Liver (tissue), 9 donors: Measurements from ENCODE around the gene IL12RB2. TPM values are rescaled to one million over a fixed set of nuclear protein-coding genes. Genes with fewer than 3 reads are reported as not detected.

ENCODE experiments used
- DNase-seq: peaks from one replicate; pipeline ENCODE4 v3.0.0-alpha.2; 2017; ENCODE audit warnings: low spot score
- H3K27ac ChIP-seq, 2 donors: one replicate each; pipeline ENCODE4 v1.7.0; 2013; ENCODE audit warnings: inconsistent platforms in 2 of 2, low read length in 2 of 2, control low read depth in 1 of 2, low read depth in 1 of 2, mild to moderate bottlenecking in 1 of 2
- H3K27me3 ChIP-seq, 4 donors: one replicate each; pipeline versions ENCODE4 v1.6.1 to v1.7.0; 2013; ENCODE audit warnings: low read length in 3 of 4, inconsistent platforms in 1 of 4, mild to moderate bottlenecking in 1 of 4, moderate library complexity in 1 of 4; ENCODE audit not compliant: control insufficient read depth in 4 of 4, insufficient read depth in 4 of 4
- H3K36me3 ChIP-seq, 4 donors: one replicate each; pipeline versions ENCODE4 v1.6.1 to v1.7.0; 2013; ENCODE audit warnings: low read length in 3 of 4, mild to moderate bottlenecking in 3 of 4, low read depth in 1 of 4, moderate library complexity in 1 of 4; ENCODE audit not compliant: control insufficient read depth in 4 of 4, insufficient read depth in 3 of 4
- H3K4me1 ChIP-seq, 4 donors: one replicate each; pipeline versions ENCODE4 v1.6.1 to v1.7.0; 2013; ENCODE audit warnings: low read length in 3 of 4, mild to moderate bottlenecking in 3 of 4, moderate library complexity in 1 of 4; ENCODE audit not compliant: control insufficient read depth in 4 of 4, insufficient read depth in 4 of 4
- H3K4me3 ChIP-seq, 3 donors: one replicate each; pipeline versions ENCODE4 v1.6.1 to v1.7.0; 2013; ENCODE audit warnings: low read length in 3 of 3, control low read depth in 1 of 3, low read depth in 1 of 3, mild to moderate bottlenecking in 1 of 3
- H3K9ac ChIP-seq, 2 donors: one replicate each; pipeline ENCODE4 v1.7.0; 2013; ENCODE audit warnings: low read length in 2 of 2, mild to moderate bottlenecking in 2 of 2, moderate library complexity in 2 of 2, control low read depth in 1 of 2, low read depth in 1 of 2
- H3K9me3 ChIP-seq, 4 donors: one replicate each; pipeline versions ENCODE4 v1.6.1 to v1.7.0; 2013; ENCODE audit warnings: low read length in 3 of 4; ENCODE audit not compliant: control insufficient read depth in 4 of 4
- ATF3 ChIP-seq: IDR thresholded peaks from 2 replicates; pipeline ENCODE4 v1.6.1; 2016; ENCODE audit warnings: antibody characterized with exemption
- CTCF ChIP-seq: fragments of 150-350 bp; IDR thresholded peaks from 2 replicates; pipeline ENCODE4 v1.5.1; 2017; ENCODE audit warnings: improper control_type of control experiment, low read depth, low read length; ENCODE audit not compliant: missing input control
- FOXA1 ChIP-seq: IDR thresholded peaks from 2 replicates; pipeline ENCODE4 v1.6.1; 2016; ENCODE audit warnings: antibody characterized with exemption
- FOXA2 ChIP-seq: IDR thresholded peaks from 2 replicates; pipeline ENCODE4 v1.6.1; 2016; ENCODE audit warnings: antibody characterized with exemption
- HNF4A ChIP-seq, 2 donors: conservative IDR thresholded peaks; 2 replicates each; pipeline ENCODE4 v1.6.1; 2016; ENCODE audit warnings: antibody characterized with exemption in 2 of 2, mild to moderate bottlenecking in 2 of 2
- HNF4G ChIP-seq: IDR thresholded peaks from 2 replicates; pipeline ENCODE4 v1.6.1; 2016; ENCODE audit warnings: antibody characterized with exemption
- MAX ChIP-seq: IDR thresholded peaks from 2 replicates; pipeline ENCODE4 v1.6.1; 2016; ENCODE audit warnings: antibody characterized with exemption
- NR2F2 ChIP-seq: IDR thresholded peaks from 2 replicates; pipeline ENCODE4 v1.6.1; 2016; ENCODE audit warnings: antibody characterized with exemption
- REST ChIP-seq: IDR thresholded peaks from 2 replicates; pipeline ENCODE4 v1.6.1; 2016; ENCODE audit warnings: antibody characterized with exemption, mild to moderate bottlenecking
- RXRA ChIP-seq, 2 donors: IDR thresholded peaks; 2 replicates each; pipeline ENCODE4 v1.6.1; 2017 to 2018; ENCODE audit warnings: antibody characterized with exemption in 2 of 2, mild to moderate bottlenecking in 1 of 2
- TAF1 ChIP-seq: conservative IDR thresholded peaks from 2 replicates; pipeline ENCODE4 v1.6.1; 2016; ENCODE audit warnings: antibody characterized with exemption, mild to moderate bottlenecking
- YY1 ChIP-seq: IDR thresholded peaks from 2 replicates; pipeline ENCODE4 v1.6.1; 2016; ENCODE audit warnings: antibody characterized with exemption, mild to moderate bottlenecking
- WGBS: extraction: QIAGEN DNeasy Blood & Tissue Kit; methylation state at CpG from one replicate; pipeline ENCODE4 v1.1.7; 2013; 5-methylcytosine and 5-hydroxymethylcytosine counted together
- polyA plus RNA-seq, 2 donors: library from polyadenylated mRNA; stranded (reverse) in 1 of 2; unstranded in 1 of 2; fragments of 200-250 nt in 1 of 2; fragments of >200 nt in 1 of 2; fragmentation: Nextera tagmentation in 1 of 2; extraction: Ambion mirVana in 1 of 2; gene quantifications; one replicate each; pipeline versions ENCODE4 v1.2.1 to v1.2.3, GENCODE V29; 2013 to 2015
- total RNA-seq, 2 donors: library from RNA; depleted of rRNA; stranded (reverse); fragments of >200 nt; gene quantifications; one replicate each; pipeline ENCODE4 v1.2.3, GENCODE V29; 2014
- TF ChIP-seq, protein P1 (sequence below): IDR thresholded peaks from 2 replicates; pipeline ENCODE4 v1.6.1; 2016; ENCODE audit warnings: antibody characterized with exemption
- donor health status: healthy.
- donor health status: healthy.
- donor health status: healthy.
- donor health status: healthy.
- donor health status: healthy.

Gene IL12RB2
- total and polyA plus RNA-seq, 4 donors: 0.06 to 1.3 (median 0.58) TPM

- Histone ChIP-seq H3K27me3 (no peaks in the 10 kb centered on the region), H3K9ac (no peak overlapping the region), H3K27ac (peak overlapping the region; percentile 74 to 82), H3K36me3 (no peaks in the 10 kb centered on the region), H3K4me1 (peaks cover 0 to 24% (median 5%) of the 10 kb centered on the region in 4 donors), H3K9me3 (no peaks in the 10 kb centered on the region), H3K4me3 (no peak overlapping the region)
- 64% methylated on average over 1 of the region's 1 CpG for WGBS
- no peak for DNase-seq
- no peak for TF ChIP-seq FOXA2
- TF ChIP-seq REST: no peak
- peak; percentile 9 to 18 for TF ChIP-seq RXRA (IDR thresholded peaks at IDR 0.05)
- TF ChIP-seq YY1: peak; percentile 8
- no peak for TF ChIP-seq HNF4G
- no peak for TF ChIP-seq TAF1
- TF ChIP-seq CTCF: no peak
These were observed 60.4 kb downstream of the IL12RB2 start for GRCh38 chr1:67368046-67368514.

DNA sequence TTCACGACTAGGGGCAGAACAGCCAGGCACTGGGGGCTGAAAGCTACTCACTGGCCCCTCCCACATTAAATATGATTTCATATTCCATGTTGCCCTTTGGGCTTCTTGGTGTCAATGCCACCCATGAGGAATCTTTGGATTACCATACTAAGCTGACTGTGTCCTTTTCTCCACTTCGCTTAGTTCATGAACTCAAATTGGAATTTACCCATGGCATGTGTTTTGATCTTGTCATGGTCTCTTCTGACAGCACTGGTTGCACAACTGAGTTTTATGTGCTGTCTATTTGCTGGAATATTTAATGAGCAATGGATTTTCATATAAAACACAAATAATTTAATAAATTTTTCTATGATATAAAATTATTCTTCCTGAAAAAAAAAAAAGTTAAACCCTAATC is 63.4 kb downstream of the IL12RB2 start:
- 71% methylated on average over 2 of the region's 2 CpGs for WGBS
- no peak for DNase-seq
- H3K36me3 ChIP-seq: peaks cover 0 to under 1% (median 0%) of the 10 kb centered on the region in 4 donors
- H3K9ac ChIP-seq: no peak overlapping the region
- no peaks in the 10 kb centered on the region for H3K9me3 ChIP-seq
- H3K4me3 ChIP-seq: no peak overlapping the region
- H3K4me1 ChIP-seq: peaks cover 0 to 24% (median 5%) of the 10 kb centered on the region in 4 donors
- no peak for TF ChIP-seq NR2F2
- peak; percentile 65 to 70 for TF ChIP-seq RXRA (IDR thresholded peaks at IDR 0.05)
- peak; percentile 37 to 46 for TF ChIP-seq HNF4A (conservative IDR thresholded peaks at IDR 0.05)
- H3K27me3 ChIP-seq: no peaks in the 10 kb centered on the region
- H3K27ac ChIP-seq: peak overlapping the region in 1 of 2 donors; percentile 23

DNA sequence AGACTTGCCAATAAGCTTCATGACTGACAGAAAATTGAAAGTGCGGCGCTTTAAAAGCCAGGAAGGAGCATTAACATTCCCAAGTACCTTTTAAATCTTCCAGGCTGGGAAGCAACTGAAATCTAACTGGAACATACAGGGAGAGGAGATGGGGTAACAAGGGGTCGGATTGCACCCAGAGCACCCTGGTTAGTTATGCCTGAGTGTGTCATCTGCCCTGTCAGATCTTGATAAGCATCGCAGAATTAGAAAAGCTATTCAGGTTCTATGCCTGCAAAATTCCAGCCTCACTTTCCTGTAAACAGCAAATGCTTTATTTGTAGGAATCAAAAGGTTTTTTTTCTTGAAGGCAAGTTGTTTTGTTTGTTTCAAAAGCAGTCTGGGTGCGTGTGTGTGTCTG is 64.0 kb downstream of the IL12RB2 start:
- Histone ChIP-seq H3K36me3 (peaks cover 0 to 3% (median 0%) of the 10 kb centered on the region in 4 donors), H3K27me3 (no peaks in the 10 kb centered on the region), H3K4me3 (no peak overlapping the region), H3K9me3 (no peaks in the 10 kb centered on the region), H3K4me1 (peaks cover 0 to 24% (median 5%) of the 10 kb centered on the region in 4 donors), H3K9ac (no peak overlapping the region), H3K27ac (peak overlapping the region in 1 of 2 donors; percentile 18)
- 68% methylated on average over 5 of the region's 5 CpGs for WGBS
- DNase-seq: no peak
- TF ChIP-seq FOXA1: no peak
- TF ChIP-seq, protein P1, sequence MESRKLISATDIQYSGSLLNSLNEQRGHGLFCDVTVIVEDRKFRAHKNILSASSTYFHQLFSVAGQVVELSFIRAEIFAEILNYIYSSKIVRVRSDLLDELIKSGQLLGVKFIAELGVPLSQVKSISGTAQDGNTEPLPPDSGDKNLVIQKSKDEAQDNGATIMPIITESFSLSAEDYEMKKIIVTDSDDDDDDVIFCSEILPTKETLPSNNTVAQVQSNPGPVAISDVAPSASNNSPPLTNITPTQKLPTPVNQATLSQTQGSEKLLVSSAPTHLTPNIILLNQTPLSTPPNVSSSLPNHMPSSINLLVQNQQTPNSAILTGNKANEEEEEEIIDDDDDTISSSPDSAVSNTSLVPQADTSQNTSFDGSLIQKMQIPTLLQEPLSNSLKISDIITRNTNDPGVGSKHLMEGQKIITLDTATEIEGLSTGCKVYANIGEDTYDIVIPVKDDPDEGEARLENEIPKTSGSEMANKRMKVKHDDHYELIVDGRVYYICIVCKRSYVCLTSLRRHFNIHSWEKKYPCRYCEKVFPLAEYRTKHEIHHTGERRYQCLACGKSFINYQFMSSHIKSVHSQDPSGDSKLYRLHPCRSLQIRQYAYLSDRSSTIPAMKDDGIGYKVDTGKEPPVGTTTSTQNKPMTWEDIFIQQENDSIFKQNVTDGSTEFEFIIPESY: no peak
- TF ChIP-seq MAX: no peak
- no peak for TF ChIP-seq ATF3
- TF ChIP-seq HNF4A (conservative IDR thresholded peaks at IDR 0.05): no peak
- no peak for TF ChIP-seq FOXA2
- TF ChIP-seq REST: no peak
